Measurements from ENCODE around the gene REC114. TPM values are rescaled to one million over a fixed set of nuclear protein-coding genes. Genes with fewer than 3 reads are reported as not detected.
"Not testable (repeated sequence)": the region's sequence is repeated elsewhere in the genome, so short reads cannot be mapped to it uniquely, and the experiment has no call there.

The REC114 gene
- polyA plus RNA-seq, 1 experiment, result not detected

DNA sequence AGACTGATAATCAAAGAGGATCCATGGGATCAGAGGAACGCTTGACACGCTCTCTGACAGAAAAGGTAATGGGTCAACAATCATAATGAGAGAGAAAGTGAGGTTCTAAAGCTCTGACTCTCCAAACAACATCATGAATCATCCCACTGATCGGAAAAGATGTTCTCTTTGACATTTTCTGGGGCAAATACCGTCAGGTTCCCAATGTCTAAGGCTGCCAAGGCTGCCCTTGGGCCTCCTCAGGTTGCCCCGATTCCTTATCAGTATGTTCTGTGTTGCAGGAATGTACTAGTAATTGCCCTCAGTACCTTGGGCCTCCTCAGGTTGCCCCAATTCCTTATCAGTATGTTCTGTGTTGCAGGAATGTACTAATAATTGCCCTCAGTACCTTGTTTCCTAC, 129.3 kb downstream of the REC114 start:
- Histone ChIP-seq H3K4me3 (ENCODE audit: low read depth, low read length) (no peak overlapping the region), H3K27ac (ENCODE audit: low read depth, low read length) (no peak overlapping the region), H3K9me3 (ENCODE audit: control insufficient read depth, insufficient read depth, low read length) (no peaks in the 10 kb centered on the region), H3K27me3 (ENCODE audit: control insufficient read depth, insufficient read depth, low read length) (no peaks in the 10 kb centered on the region)
- no peak for TF ChIP-seq CTCF (IDR thresholded peaks at IDR 0.05; ENCODE audit: low read depth, low read length)
- ChIA-PET POLR2A (no interaction called here), CTCF (interaction anchor here (0.9 to 2.1 kb wide), 4 partner anchors 12 to 128 kb away, joined by 3 to 17 read pairs (median 4); no protein-coding TSS in a partner anchor)
- DNase-seq (ENCODE audit: low read depth, low spot score), result no peak

DNA sequence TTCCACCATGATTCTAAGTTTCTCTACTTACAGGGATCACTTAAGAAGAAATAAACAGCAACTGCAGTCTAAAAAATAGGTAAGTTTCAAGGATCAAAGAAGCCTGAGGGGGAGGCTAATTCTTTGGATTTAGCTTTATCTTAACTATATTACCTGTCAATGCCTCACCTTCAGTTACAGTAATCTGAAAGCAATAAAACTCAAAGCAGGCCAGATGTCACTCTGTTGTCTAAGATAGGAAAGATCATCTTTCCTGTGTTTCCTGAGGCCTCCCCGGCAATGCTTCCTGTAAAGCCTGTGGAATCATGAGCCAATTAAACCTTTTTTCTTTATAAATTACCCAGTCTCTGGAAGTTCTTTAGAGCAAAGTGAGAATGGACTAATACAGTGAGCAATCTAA, 130.1 kb downstream of the REC114 start:
- peak overlapping the region; percentile 66 for H3K27ac ChIP-seq (ENCODE audit: low read depth, low read length)
- H3K4me3 ChIP-seq (ENCODE audit: low read depth, low read length), result no peak overlapping the region
- no peaks in the 10 kb centered on the region for H3K9me3 ChIP-seq (ENCODE audit: control insufficient read depth, insufficient read depth, low read length)
- no peak for DNase-seq (ENCODE audit: low read depth, low spot score)
- CTCF ChIA-PET, result interaction anchor here (0.9 to 2.5 kb wide), 2 partner anchors 13 to 63 kb away, joined by 3 to 15 read pairs; no protein-coding TSS in a partner anchor
- POLR2A ChIA-PET, result interaction anchor here (0.5 to 1.4 kb wide), 4 partner anchors 45 to 555 kb away, joined by 3 to 5 read pairs (median 4); no protein-coding TSS in a partner anchor
- no peaks in the 10 kb centered on the region for H3K27me3 ChIP-seq (ENCODE audit: control insufficient read depth, insufficient read depth, low read length)
- no peak for TF ChIP-seq CTCF (IDR thresholded peaks at IDR 0.05; ENCODE audit: low read depth, low read length)

GRCh38 chr15:73573572-73573971, 130.6 kb downstream of the REC114 start:
- CTCF ChIA-PET, result interaction anchor here (1.2 to 2.5 kb wide), 2 partner anchors 62 to 131 kb away, joined by 4 to 15 read pairs; no protein-coding TSS in a partner anchor

DNA sequence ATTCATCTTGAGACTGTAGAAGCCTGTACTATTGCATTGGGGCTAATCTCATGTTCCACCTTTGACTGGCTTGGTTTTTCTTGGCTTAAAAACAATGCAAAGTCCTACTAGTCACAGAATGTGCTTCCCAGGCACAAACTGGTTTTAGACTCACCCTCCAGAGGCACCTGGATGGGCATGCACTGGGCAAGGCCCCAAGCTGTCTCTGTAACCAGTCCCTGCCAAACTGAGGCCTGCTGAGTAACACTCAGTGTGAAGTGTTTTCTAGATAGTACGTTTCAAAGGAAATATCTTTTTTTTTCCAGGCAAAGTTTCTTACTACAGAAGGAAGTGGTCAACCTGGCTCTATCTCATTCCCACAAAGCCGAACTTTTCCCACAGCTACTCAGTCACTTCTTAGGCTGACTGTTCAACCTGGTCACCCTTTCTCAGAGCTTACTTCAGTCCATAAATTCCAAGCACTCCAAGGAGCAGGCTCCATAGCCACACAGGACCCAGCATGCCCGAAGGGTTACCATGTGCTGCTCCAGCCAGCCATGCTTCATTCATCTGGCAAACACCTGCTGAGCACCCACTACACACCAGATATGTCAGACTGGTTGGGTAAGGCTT, 132.8 kb downstream of the REC114 start:
- Histone ChIP-seq H3K4me3 (ENCODE audit: low read depth, low read length) (no peak overlapping the region), H3K27me3 (ENCODE audit: control insufficient read depth, insufficient read depth, low read length) (no peaks in the 10 kb centered on the region), H3K9me3 (ENCODE audit: control insufficient read depth, insufficient read depth, low read length) (no peaks in the 10 kb centered on the region), H3K27ac (ENCODE audit: low read depth, low read length) (no peak overlapping the region)
- ChIA-PET POLR2A (interaction anchor here (1.8 kb wide), 1 partner anchor 56 kb away, joined by 4 read pairs; no protein-coding TSS in a partner anchor), CTCF (interaction anchor here (1.0 kb wide), 1 partner anchor 13 kb away, joined by 3 read pairs; no protein-coding TSS in a partner anchor)
- no peak for DNase-seq (ENCODE audit: low read depth, low spot score)
- TF ChIP-seq CTCF (IDR thresholded peaks at IDR 0.05; ENCODE audit: low read depth, low read length), result no peak

More at GRCh38 chr15:73573572-73573971, 130.6 kb downstream of the REC114 start:
- Histone ChIP-seq H3K9me3 (ENCODE audit: control insufficient read depth, insufficient read depth, low read length) (no peaks in the 10 kb centered on the region), H3K27me3 (ENCODE audit: control insufficient read depth, insufficient read depth, low read length) (no peaks in the 10 kb centered on the region), H3K27ac (ENCODE audit: low read depth, low read length) (peak overlapping the region; percentile 66), H3K4me3 (ENCODE audit: low read depth, low read length) (no peak overlapping the region)
- POLR2A ChIA-PET, result interaction anchor here (0.5 to 1.4 kb wide), 4 partner anchors 44 to 554 kb away, joined by 3 to 5 read pairs (median 4); no protein-coding TSS in a partner anchor
- peak; percentile 82 for DNase-seq (ENCODE audit: low read depth, low spot score)
- no peak for TF ChIP-seq CTCF (IDR thresholded peaks at IDR 0.05; ENCODE audit: low read depth, low read length)

DNA sequence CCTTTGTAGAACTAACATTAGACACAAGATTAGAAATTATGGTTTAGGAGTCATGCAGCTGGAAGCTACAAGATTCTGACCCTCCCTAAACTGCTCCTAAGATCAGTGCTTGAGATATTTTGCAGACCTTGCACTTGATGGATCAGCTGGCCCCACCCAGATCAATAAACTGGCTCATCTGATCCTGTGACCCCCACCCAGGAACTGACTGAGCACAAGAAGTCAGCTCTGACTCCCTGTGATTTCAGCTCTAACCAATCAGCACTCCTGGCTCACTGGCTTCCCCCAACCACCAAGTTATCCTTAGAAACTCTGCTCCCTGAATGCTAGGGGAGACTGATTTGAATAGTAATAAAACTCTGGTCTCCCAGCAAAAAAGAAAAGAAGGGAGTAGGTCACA, 134.6 kb downstream of the REC114 start:
- POLR2A ChIA-PET; H3K9me3 ChIP-seq (ENCODE audit: control insufficient read depth, insufficient read depth, low read length); DNase-seq (ENCODE audit: low read depth, low spot score); CTCF ChIA-PET; H3K27me3 ChIP-seq (ENCODE audit: control insufficient read depth, insufficient read depth, low read length); H3K4me3 ChIP-seq (ENCODE audit: low read depth, low read length); H3K27ac ChIP-seq (ENCODE audit: low read depth, low read length): not testable (repeated sequence)
